A673 (cell line): ENCODE data around the gene CACNG4. TPM values are rescaled to one million over a fixed set of nuclear protein-coding genes. Genes with fewer than 3 reads are reported as not detected.

Experiments used
- BruUV-seq: library from RNA; stranded (reverse); fragments of 400-500 nt; replicated peaks from 2 replicates; lab custom pipeline; 2021; lab: Mats Ljungman, UMichigan
- CTCF ChIA-PET: fragments of 300-600 bp; sonication (Branson Sonifier 250); formaldehyde crosslinking; loops from one replicate; lab custom pipeline; 2022; ENCODE audit warnings: antibody characterized with exemption; lab: Charles Lee
- POLR2A ChIA-PET: fragments of 300-600 bp; sonication (Branson Sonifier 250); formaldehyde crosslinking; loops from one replicate; lab custom pipeline; 2022; ENCODE audit warnings: antibody characterized with exemption; ENCODE audit not compliant: low non-redundant PET; lab: Charles Lee
- DNase-seq: peaks from one replicate; pipeline ENCODE4 v3.0.0-alpha.2; 2015; ENCODE audit warnings: low spot score
- H3K27ac ChIP-seq: fragments of 200-600 bp; sonication (generic); 2 replicates; pipeline ENCODE4 v1.5.1; 2016; ENCODE audit warnings: mixed run types, low read depth, mild to moderate bottlenecking, mixed read lengths, antibody characterized with exemption, low read length; ENCODE audit not compliant: poor library complexity, severe bottlenecking
- H3K27me3 ChIP-seq: fragments of 200-600 bp; sonication (generic); replicated peaks from 2 replicates; pipeline ENCODE4 v1.6.1; 2017; ENCODE audit warnings: mixed run types, low read depth, mild to moderate bottlenecking, mixed read lengths, antibody characterized with exemption, low read length; ENCODE audit not compliant: insufficient read depth, poor library complexity
- H3K36me3 ChIP-seq: fragments of 200-600 bp; sonication (generic); 2 replicates; pipeline ENCODE4 v1.6.1; 2016; ENCODE audit warnings: mixed run types, mild to moderate bottlenecking, mixed read lengths, antibody characterized with exemption, low read length; ENCODE audit not compliant: insufficient read depth, poor library complexity, severe bottlenecking
- H3K4me1 ChIP-seq: fragments of 200-600 bp; sonication (generic); 2 replicates; pipeline ENCODE4 v1.6.1; 2017; ENCODE audit warnings: mixed run types, mild to moderate bottlenecking, mixed read lengths, antibody characterized with exemption, low read length; ENCODE audit not compliant: insufficient read depth, poor library complexity, severe bottlenecking
- H3K4me3 ChIP-seq: fragments of 200-600 bp; sonication (generic); 2 replicates; pipeline ENCODE4 v1.5.1; 2016; ENCODE audit warnings: low read depth, mixed run types, mild to moderate bottlenecking, mixed read lengths, low read length; ENCODE audit not compliant: poor library complexity, severe bottlenecking
- H3K9me3 ChIP-seq: fragments of 200-600 bp; sonication (generic); 2 replicates; pipeline ENCODE4 v1.6.1; 2016; ENCODE audit warnings: mixed run types, low read depth, mild to moderate bottlenecking, mixed read lengths, antibody characterized with exemption, low read length; ENCODE audit not compliant: poor library complexity, severe bottlenecking
- CTCF ChIP-seq: fragments of 300-800, 200-600 bp; sonication (generic); conservative IDR thresholded peaks from 2 replicates; pipeline ENCODE4 v1.5.1; 2017; ENCODE audit warnings: low read depth, mild to moderate bottlenecking, antibody characterized with exemption, low read length, moderate library complexity, mixed read lengths
- EZH2 ChIP-seq: fragments of 200-600 bp; sonication (generic); IDR thresholded peaks from 2 replicates; pipeline ENCODE4 v1.6.1; 2017; ENCODE audit warnings: borderline replicate concordance, low read depth, mild to moderate bottlenecking, mixed read lengths, antibody characterized with exemption, low read length; ENCODE audit not compliant: poor library complexity, severe bottlenecking
- intact Hi-C: fragments of 100-400 bp; cut with micrococcal nuclease; formaldehyde crosslinking; loops from one replicate; pipeline ENCODE4 v1.10.0; 2022; ENCODE audit not compliant: unreplicated experiment
- total RNA-seq: library from RNA; stranded (reverse); gene quantifications from 2 replicates; pipeline ENCODE4 v1.2.3, GENCODE V29; 2021

Gene CACNG4
- total RNA-seq, 1 experiment from 2014 or later: 9.7 TPM

GRCh38 chr17:66967837-66968543 lies 3.5 kb downstream of the CACNG4 start:
- no TSS peak for BruUV-seq
- no peaks in the 10 kb centered on the region for H3K9me3 ChIP-seq
- no peak for TF ChIP-seq EZH2
- TF ChIP-seq CTCF: no peak
- peaks cover 13% of the 10 kb centered on the region for H3K4me1 ChIP-seq
- no peak overlapping the region for H3K4me3 ChIP-seq
- DNase-seq: no peak
- POLR2A ChIA-PET: no interaction called here
- H3K36me3 ChIP-seq: no peaks in the 10 kb centered on the region
- CTCF ChIA-PET: no interaction called here
- H3K27ac ChIP-seq: no peak overlapping the region
- H3K27me3 ChIP-seq: peaks cover 23% of the 10 kb centered on the region
- intact Hi-C loops: no loop called here

GRCh38 chr17:66968916-66969315 lies 4.4 kb downstream of the CACNG4 start:
- TF ChIP-seq CTCF (no peak), EZH2 (no peak)
- no peak for DNase-seq
- Histone ChIP-seq H3K9me3 (no peaks in the 10 kb centered on the region), H3K27ac (no peak overlapping the region), H3K4me1 (peaks cover 13% of the 10 kb centered on the region), H3K36me3 (no peaks in the 10 kb centered on the region), H3K4me3 (no peak overlapping the region), H3K27me3 (peaks cover 17% of the 10 kb centered on the region)
- CTCF ChIA-PET: no interaction called here
- POLR2A ChIA-PET: no interaction called here
- intact Hi-C loops: no loop called here
- BruUV-seq: no TSS peak

- Histone ChIP-seq H3K27ac (no peak overlapping the region), H3K4me1 (peaks cover 13% of the 10 kb centered on the region), H3K4me3 (no peak overlapping the region), H3K27me3 (peaks cover 14% of the 10 kb centered on the region), H3K36me3 (no peaks in the 10 kb centered on the region), H3K9me3 (no peaks in the 10 kb centered on the region)
- POLR2A ChIA-PET: no interaction called here
- no TSS peak for BruUV-seq
- no peak for DNase-seq
- CTCF ChIA-PET: no interaction called here
- intact Hi-C loops: loop anchor here (10.0 kb wide), 1 partner anchor 245 kb away; no protein-coding TSS in a partner anchor
- TF ChIP-seq EZH2 (no peak), CTCF (no peak)
Observed at GRCh38 chr17:66970140-66970539, 5.6 kb downstream of the CACNG4 start.
